Neural cell (in vitro differentiated cells): ENCODE results near the gene TEX13C. TPM values are rescaled to one million over a fixed set of nuclear protein-coding genes. Genes with fewer than 3 reads are reported as not detected.

ENCODE experiments used
- H2AFZ ChIP-seq: fragments of 200-600, 300-800 bp; sonication (generic), shearing (Covaris generic); 2 replicates; pipeline ENCODE4 v1.6.0; 2014; ENCODE audit warnings: low read depth, mild to moderate bottlenecking, antibody characterized with exemption, low read length, moderate library complexity
- H3F3A ChIP-seq: fragments of 200-600 bp; shearing (Covaris generic); 2 replicates; pipeline ENCODE4 v1.6.1; 2016; ENCODE audit warnings: mild to moderate bottlenecking, moderate library complexity, mixed read lengths, antibody characterized with exemption, low read length; ENCODE audit not compliant: insufficient read depth, poor library complexity, severe bottlenecking
- H3K27ac ChIP-seq: fragments of 200-600, 300-800 bp; sonication (generic), shearing (Covaris generic); 2 replicates; pipeline ENCODE4 v1.5.1; 2014; ENCODE audit warnings: mild to moderate bottlenecking, low read length, moderate library complexity
- H3K27me3 ChIP-seq: fragments of 300-800, 200-600 bp; sonication (generic), shearing (Covaris generic); 2 replicates; pipeline ENCODE4 v1.6.0; 2014; ENCODE audit warnings: mild to moderate bottlenecking, low read depth, low read length, moderate library complexity; ENCODE audit not compliant: insufficient read depth
- H3K36me3 ChIP-seq: fragments of 300-800, 200-600 bp; sonication (generic), shearing (Covaris generic); 2 replicates; pipeline ENCODE4 v1.5.1; 2014; ENCODE audit warnings: mild to moderate bottlenecking, antibody characterized with exemption, low read length, moderate library complexity; ENCODE audit not compliant: insufficient read depth
- H3K4me2 ChIP-seq: fragments of 300-800, 200-600 bp; sonication (generic), shearing (Covaris generic); 2 replicates; pipeline ENCODE4 v1.6.0; 2014; ENCODE audit warnings: mild to moderate bottlenecking, low read length
- H3K4me3 ChIP-seq: fragments of 300-800, 200-600 bp; sonication (generic), shearing (Covaris generic); 2 replicates; pipeline ENCODE4 v1.5.1; 2014; ENCODE audit warnings: mild to moderate bottlenecking, low read length, moderate library complexity
- H3K79me2 ChIP-seq: fragments of 200-600 bp; shearing (Covaris generic); replicated peaks from 2 replicates; pipeline ENCODE4 v1.6.0; 2014; ENCODE audit warnings: mild to moderate bottlenecking, low read length, moderate library complexity; ENCODE audit not compliant: insufficient read depth
- H3K9ac ChIP-seq: fragments of 300-800, 200-600 bp; sonication (generic), shearing (Covaris generic); 2 replicates; pipeline ENCODE4 v1.6.1; 2016; ENCODE audit warnings: mild to moderate bottlenecking, low read length, mixed read lengths
- H3K9me2 ChIP-seq: fragments of 200-600 bp; shearing (Covaris generic); 2 replicates; pipeline ENCODE4 v1.6.1; 2016; ENCODE audit warnings: mild to moderate bottlenecking, low read length, mixed read lengths; ENCODE audit not compliant: insufficient read depth
- H3K9me3 ChIP-seq: fragments of 200-600, 300-800 bp; sonication (generic), shearing (Covaris generic); 2 replicates; pipeline ENCODE4 v1.6.1; 2016; ENCODE audit warnings: mild to moderate bottlenecking, mixed run types, low read length, moderate library complexity, mixed read lengths
- H4K20me1 ChIP-seq: fragments of 200-600 bp; shearing (Covaris generic); 2 replicates; pipeline ENCODE4 v1.6.1; 2016; ENCODE audit warnings: mild to moderate bottlenecking, mixed run types; ENCODE audit not compliant: insufficient read depth
- CTCF ChIP-seq: fragments of 450-650 bp; IDR thresholded peaks from 2 replicates; pipeline ENCODE4 v1.5.1; 2014; ENCODE audit warnings: antibody characterized with exemption, mild to moderate bottlenecking, moderate library complexity; ENCODE audit not compliant: poor library complexity, severe bottlenecking
- EP300 ChIP-seq: fragments of 450-650 bp; conservative IDR thresholded peaks from 2 replicates; pipeline ENCODE4 v1.6.1; 2014; ENCODE audit warnings: antibody characterized with exemption, mild to moderate bottlenecking, moderate library complexity; ENCODE audit not compliant: poor library complexity, severe bottlenecking
- EZH2 ChIP-seq: fragments of 200-600, 300-800 bp; shearing (Covaris generic), sonication (generic); IDR thresholded peaks from 2 replicates; pipeline ENCODE4 v1.6.1; 2014; ENCODE audit warnings: antibody characterized with exemption, low read length, borderline replicate concordance, mild to moderate bottlenecking; ENCODE audit not compliant: insufficient read depth, poor library complexity, severe bottlenecking
- MXI1 ChIP-seq: fragments of 450-650 bp; conservative IDR thresholded peaks from 2 replicates; pipeline ENCODE4 v1.6.1; 2014; ENCODE audit warnings: antibody characterized with exemption, mild to moderate bottlenecking; ENCODE audit not compliant: poor library complexity, severe bottlenecking
- POLR2AphosphoS5 ChIP-seq: IDR thresholded peaks from 2 replicates; pipeline ENCODE4 v1.6.1; 2012
- RAD21 ChIP-seq: fragments of 450-650 bp; conservative IDR thresholded peaks from 2 replicates; pipeline ENCODE4 v1.6.1; 2014; ENCODE audit warnings: antibody characterized with exemption, mild to moderate bottlenecking, moderate library complexity
- REST ChIP-seq: IDR thresholded peaks from 2 replicates; pipeline ENCODE4 v1.6.1; 2012; ENCODE audit warnings: borderline replicate concordance
- SMC3 ChIP-seq: fragments of 450-650 bp; conservative IDR thresholded peaks from 2 replicates; pipeline ENCODE4 v1.6.1; 2014; ENCODE audit warnings: antibody characterized with exemption, mild to moderate bottlenecking, moderate library complexity; ENCODE audit not compliant: poor library complexity
- TAF1 ChIP-seq: IDR thresholded peaks from 2 replicates; pipeline ENCODE4 v1.6.1; 2012; ENCODE audit warnings: low read depth
- polyA plus RNA-seq: library from polyadenylated mRNA; depleted of rRNA; stranded (reverse); fragments of >200 nt; gene quantifications from 2 replicates; pipeline ENCODE4 v1.2.3, GENCODE V29; 2014

The TEX13C gene
- polyA plus RNA-seq, 1 donor from 2014 or later, result not detected

- Histone ChIP-seq H3F3A (no peaks in the 10 kb centered on the region), H3K9me2 (no peaks in the 10 kb centered on the region), H2AFZ (no peak overlapping the region), H3K4me3 (no peak overlapping the region), H3K36me3 (no peaks in the 10 kb centered on the region), H3K4me2 (no peak overlapping the region), H3K27ac (no peak overlapping the region), H4K20me1 (no peaks in the 10 kb centered on the region), H3K9me3 (no peaks in the 10 kb centered on the region), H3K9ac (no peak overlapping the region), H3K27me3 (no peaks in the 10 kb centered on the region), H3K79me2 (no peaks in the 10 kb centered on the region)
- TF ChIP-seq CTCF (no peak), SMC3 (no peak), REST (no peak), MXI1 (no peak), EP300 (no peak), RAD21 (no peak), TAF1 (no peak), EZH2 (no peak), POLR2AphosphoS5 (no peak)
Observed at GRCh38 chrX:125293850-125294780, 25.6 kb upstream of the TEX13C start.

GRCh38 chrX:125295337-125295736 lies 24.3 kb upstream of the TEX13C start:
- H3K36me3 ChIP-seq, result no peaks in the 10 kb centered on the region
- H3K9ac ChIP-seq, result no peak overlapping the region
- no peak for TF ChIP-seq SMC3
- TF ChIP-seq REST, result no peak
- no peak for TF ChIP-seq MXI1
- TF ChIP-seq POLR2AphosphoS5, result no peak
- TF ChIP-seq EP300, result no peak
- no peak for TF ChIP-seq TAF1
- TF ChIP-seq EZH2, result no peak
- no peak for TF ChIP-seq RAD21
- TF ChIP-seq CTCF, result no peak
- H4K20me1 ChIP-seq, result no peaks in the 10 kb centered on the region
- no peaks in the 10 kb centered on the region for H3K9me3 ChIP-seq
- H3K9me2 ChIP-seq, result no peaks in the 10 kb centered on the region
- no peak overlapping the region for H3K4me3 ChIP-seq
- no peak overlapping the region for H2AFZ ChIP-seq
- H3K4me2 ChIP-seq, result no peak overlapping the region
- H3K79me2 ChIP-seq, result no peaks in the 10 kb centered on the region
- no peaks in the 10 kb centered on the region for H3K27me3 ChIP-seq
- H3F3A ChIP-seq, result no peaks in the 10 kb centered on the region
- no peak overlapping the region for H3K27ac ChIP-seq
